H7 (cell line): ENCODE measurements around the gene GRK6. TPM values are rescaled to one million over a fixed set of nuclear protein-coding genes. Genes with fewer than 3 reads are reported as not detected.

Experiments
- DNase-seq: peaks from one replicate; pipeline ENCODE4 v3.0.0; 2012
- H3K27me3 ChIP-seq: 2 replicates; pipeline ENCODE4 v1.6.0; 2011; ENCODE audit warnings: mild to moderate bottlenecking, low read length; ENCODE audit not compliant: control insufficient read depth, insufficient read depth
- H3K36me3 ChIP-seq: replicated peaks from 2 replicates; pipeline ENCODE4 v1.5.1; 2011; ENCODE audit warnings: low read length; ENCODE audit not compliant: control insufficient read depth, insufficient read depth
- H3K4me3 ChIP-seq: 2 replicates; pipeline ENCODE4 v1.5.1; 2011; ENCODE audit warnings: low read depth, mild to moderate bottlenecking, control low read depth, low read length, moderate library complexity; ENCODE audit not compliant: insufficient read depth
- total RNA-seq: library from RNA; depleted of rRNA; stranded (reverse); fragments of >200 nt; shearing (Covaris generic); gene quantifications from 2 replicates; pipeline ENCODE4 v1.2.3, GENCODE V29; 2014; rRNA removed

The GRK6 gene
- total RNA-seq, result 62.4 and 66.8 TPM in 2 replicates

- Histone ChIP-seq H3K27me3 (no peaks in the 10 kb centered on the region), H3K4me3 (peak within 1 kb of the TSS; percentile 96), H3K36me3 (peaks cover 5% of the 10 kb centered on the region)
- peak; percentile 100 for DNase-seq
Observed at GRCh38 chr5:177426566-177427210, at the start of gene GRK6. Gene GRK6, plus strand, starts transcription at chr5:177426676. Its CDS starts 170 bp downstream, at chr5:177426846.

- no peaks in the 10 kb centered on the region for H3K36me3 ChIP-seq
- H3K4me3 ChIP-seq, result no peak overlapping the region
- DNase-seq, result no peak
- H3K27me3 ChIP-seq, result no peaks in the 10 kb centered on the region
Observed at GRCh38 chr5:177377851-177378776, 48.4 kb upstream of the GRK6 start.

GRCh38 chr5:177378884-177379883 lies 47.3 kb upstream of the GRK6 start:
- H3K36me3 ChIP-seq, result no peaks in the 10 kb centered on the region

DNA sequence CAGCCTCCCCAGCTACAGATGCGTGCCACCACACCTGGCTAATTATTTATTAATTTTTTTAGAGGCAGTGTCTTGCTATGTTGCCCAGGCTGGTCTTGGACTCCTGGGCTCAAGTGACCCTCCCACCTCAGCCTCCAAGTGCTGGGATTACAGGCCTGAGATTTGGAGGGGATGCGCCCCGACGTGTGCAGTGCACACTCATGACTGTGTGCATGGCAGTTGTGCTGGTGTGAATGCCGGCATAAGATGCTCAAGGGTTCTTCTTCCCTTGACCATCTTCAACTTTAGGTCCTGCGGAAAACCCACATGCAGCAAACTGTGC lies 45.7 kb upstream of the GRK6 start:
- Histone ChIP-seq H3K27me3 (no peaks in the 10 kb centered on the region; the same call in 1 of the 2 replicates), H3K4me3 (no peak overlapping the region), H3K36me3 (no peaks in the 10 kb centered on the region)
- no peak for DNase-seq

More at GRCh38 chr5:177378884-177379883, 47.3 kb upstream of the GRK6 start:
- Histone ChIP-seq H3K4me3 (no peak overlapping the region), H3K27me3 (no peaks in the 10 kb centered on the region; the same call in 1 of the 2 replicates)
- no peak for DNase-seq

DNA sequence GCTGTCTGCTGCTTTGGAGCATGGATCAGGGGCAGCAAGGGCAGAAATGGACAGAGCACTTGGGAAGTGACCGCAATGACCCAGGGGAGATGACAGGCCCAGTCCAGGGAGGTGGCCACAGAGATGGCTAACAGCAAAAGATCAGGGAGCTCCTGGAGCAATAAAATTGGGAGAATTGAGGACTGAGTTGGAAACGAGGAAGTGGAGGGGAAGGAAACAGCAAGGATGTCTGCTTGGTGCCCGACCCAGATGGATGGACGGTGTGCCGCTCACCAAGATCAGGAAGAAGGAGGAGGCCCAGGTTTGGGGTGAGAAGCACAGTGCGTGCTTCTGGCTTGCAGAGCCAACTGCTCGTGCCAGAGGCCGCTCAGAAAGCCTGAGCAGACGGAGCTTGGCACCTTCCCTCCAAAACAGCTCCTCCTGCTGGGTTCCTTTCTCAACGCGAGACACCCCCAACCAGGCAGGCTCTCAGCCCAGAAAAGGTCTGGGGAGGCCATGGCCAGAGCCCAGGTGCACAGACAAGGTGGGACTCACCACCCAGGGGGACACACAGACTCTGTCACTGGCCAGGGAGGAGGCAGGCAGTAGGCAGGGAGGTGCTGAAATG lies 44.0 kb upstream of the GRK6 start:
- DNase-seq, result peak; percentile 80

GRCh38 chr5:177383181-177383580 lies 43.3 kb upstream of the GRK6 start:
- H3K36me3 ChIP-seq, result no peaks in the 10 kb centered on the region
- DNase-seq, result no peak
- H3K4me3 ChIP-seq, result no peak overlapping the region
- H3K27me3 ChIP-seq, result no peaks in the 10 kb centered on the region; the same call in 1 of the 2 replicates

More for the DNA sequence above, 44.0 kb upstream of the GRK6 start:
- Histone ChIP-seq H3K36me3 (no peaks in the 10 kb centered on the region), H3K4me3 (no peak overlapping the region), H3K27me3 (no peaks in the 10 kb centered on the region; the same call in 1 of the 2 replicates)

DNA sequence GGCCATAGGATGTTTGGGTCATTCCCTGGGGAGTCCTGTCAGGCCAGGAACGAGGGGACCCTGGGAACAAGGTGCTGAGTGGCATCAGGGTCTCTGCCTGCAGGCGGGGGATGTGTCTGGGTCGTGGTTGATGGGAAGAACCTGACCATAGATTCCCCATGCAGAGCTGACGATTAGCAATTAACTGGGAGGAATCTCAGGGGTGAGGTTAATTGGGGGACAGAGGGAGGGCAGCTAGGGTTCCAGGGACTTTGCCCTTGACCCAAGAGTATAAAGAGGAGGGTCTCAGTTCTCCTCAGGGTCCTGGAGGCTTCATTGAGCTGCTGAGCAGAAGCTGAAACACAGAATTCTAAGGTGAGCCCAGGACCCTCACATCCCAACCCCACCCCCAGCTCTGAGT lies 42.3 kb upstream of the GRK6 start, which contains the start of gene SLC34A1:
Gene SLC34A1 (plus strand): TSS at position 301 of the 400 bp plus-strand sequence. CDS start 1,308 bp downstream, outside the sequence.
- no peak for DNase-seq
- Histone ChIP-seq H3K36me3 (no peaks in the 10 kb centered on the region), H3K4me3 (no peak within 1 kb of the TSS), H3K27me3 (peaks cover 3% of the 10 kb centered on the region)

GRCh38 chr5:177385720-177386119 lies 40.8 kb upstream of the GRK6 start:
- Histone ChIP-seq H3K27me3 (peaks cover 11% of the 10 kb centered on the region), H3K4me3 (no peak overlapping the region), H3K36me3 (no peaks in the 10 kb centered on the region)
- DNase-seq, result no peak

DNA sequence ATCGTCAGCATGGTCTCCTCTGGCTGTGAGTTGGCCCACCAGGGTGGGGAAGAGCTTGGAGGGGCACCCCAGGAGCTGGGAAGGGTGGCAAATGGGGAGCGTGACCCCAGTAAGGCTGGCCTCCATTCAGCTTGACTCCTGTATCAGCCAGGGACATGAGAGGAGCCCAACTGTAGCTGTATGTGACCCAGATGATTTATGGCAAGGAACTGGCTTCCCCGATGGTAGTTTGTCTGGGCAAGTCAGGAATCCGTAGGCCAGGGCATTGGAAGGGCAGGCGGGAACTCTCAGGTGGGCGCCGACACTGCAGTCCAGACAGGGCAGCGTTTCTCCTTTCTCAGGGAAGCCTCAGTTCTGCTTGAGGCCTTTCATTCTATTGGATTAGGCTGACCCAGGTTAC lies 39.9 kb upstream of the GRK6 start:
- H3K36me3 ChIP-seq, result no peaks in the 10 kb centered on the region
- no peak for DNase-seq
- no peak overlapping the region for H3K4me3 ChIP-seq
- peaks cover 11% of the 10 kb centered on the region for H3K27me3 ChIP-seq

DNA sequence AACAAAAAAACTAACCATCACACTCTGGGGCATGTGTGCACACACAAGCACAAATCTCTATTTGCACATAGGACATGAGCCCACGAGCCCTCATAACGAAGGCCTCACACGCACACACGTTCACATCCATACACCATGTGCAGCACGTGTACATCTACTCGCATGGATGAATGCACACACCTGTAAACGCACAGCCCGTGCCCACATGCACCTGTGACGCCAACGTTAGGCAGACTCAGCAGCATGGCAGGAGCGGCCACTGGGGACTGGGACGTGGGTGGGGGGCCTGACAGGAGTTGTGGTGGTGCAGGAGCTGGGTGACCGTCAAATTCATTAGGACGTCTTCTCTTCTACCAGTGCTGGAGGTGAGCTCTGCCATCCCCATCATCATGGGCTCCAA lies 39.1 kb upstream of the GRK6 start:
- DNase-seq, result no peak
- no peaks in the 10 kb centered on the region for H3K36me3 ChIP-seq

GRCh38 chr5:177388521-177389052 lies 37.9 kb upstream of the GRK6 start:
- no peaks in the 10 kb centered on the region for H3K36me3 ChIP-seq
- no peak for DNase-seq
- peaks cover 11% of the 10 kb centered on the region for H3K27me3 ChIP-seq
- H3K4me3 ChIP-seq, result no peak overlapping the region

More for the DNA sequence above, 39.1 kb upstream of the GRK6 start:
- peaks cover 11% of the 10 kb centered on the region for H3K27me3 ChIP-seq
- no peak overlapping the region for H3K4me3 ChIP-seq

DNA sequence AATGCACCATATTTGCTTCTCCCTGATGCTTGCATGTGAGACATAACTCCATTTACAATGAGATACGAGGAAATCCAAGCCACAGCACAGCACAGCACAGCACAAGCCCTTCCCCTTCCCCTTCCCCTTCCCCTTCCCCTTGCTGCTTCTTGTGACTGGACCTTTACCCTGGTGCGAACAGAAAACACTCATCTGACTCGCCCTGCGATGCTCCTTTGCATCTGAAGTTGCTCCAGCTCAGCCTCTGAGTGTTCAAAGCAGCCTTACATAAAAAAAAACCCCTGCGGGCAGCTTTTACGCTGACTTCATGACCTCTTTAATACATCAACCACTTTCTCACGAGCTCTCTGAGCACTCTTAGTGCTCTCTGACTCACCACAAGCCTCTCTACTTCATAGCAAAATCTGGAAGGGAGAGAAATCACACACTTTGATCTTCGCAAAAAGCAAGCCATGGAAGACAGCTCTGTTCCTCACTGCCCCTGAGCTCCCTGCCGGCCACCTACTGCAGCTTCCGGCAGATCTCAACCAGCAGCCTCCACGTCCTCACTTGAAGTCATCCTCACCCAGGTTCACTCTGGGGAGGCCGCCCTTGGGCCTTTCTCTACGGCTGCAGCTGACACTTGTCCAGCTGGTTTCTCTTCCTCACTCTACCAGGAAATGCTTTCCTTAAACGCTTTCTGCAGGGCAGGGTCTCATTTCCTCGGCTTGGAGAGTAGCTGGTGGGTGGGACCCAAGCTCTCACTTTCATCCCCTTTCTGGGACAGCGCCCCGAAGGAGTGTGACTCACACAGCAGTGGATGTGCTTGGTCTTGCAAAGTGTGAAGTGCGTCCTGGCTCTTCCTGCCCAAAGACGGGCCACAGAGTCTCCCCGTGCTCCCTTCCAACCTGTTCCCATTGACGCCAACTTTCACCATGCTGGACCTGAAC lies 37.0 kb upstream of the GRK6 start:
- no peak for DNase-seq
- Histone ChIP-seq H3K4me3 (no peak overlapping the region), H3K36me3 (no peaks in the 10 kb centered on the region), H3K27me3 (peaks cover 11% of the 10 kb centered on the region)
